GM15510 (cell line): ENCODE data around the gene TAPBP.

ENCODE experiments used
- POLR2A ChIP-seq: IDR thresholded peaks from 3 replicates; pipeline ENCODE4 v1.6.1; 2011; ENCODE audit warnings: borderline replicate concordance; ENCODE audit not compliant: insufficient read length; ENCODE audit errors: extremely low read depth

Gene TAPBP

GRCh38 chr6:33301877-33302276 lies 12.0 kb downstream of the TAPBP start:
- TF ChIP-seq POLR2A = no peak

GRCh38 chr6:33299237-33299944 lies 14.5 kb downstream of the TAPBP start:
- peak; percentile 93 for TF ChIP-seq POLR2A

GRCh38 chr6:33298773-33299236 lies 15.1 kb downstream of the TAPBP start, which contains the start of gene RGL2:
RGL2 (minus strand) TSS chr6:33298942; CDS start chr6:33298610, 332 bp downstream.
- no peak for TF ChIP-seq POLR2A

- TF ChIP-seq POLR2A = peak; percentile 17
Measured at GRCh38 chr6:33297956-33298772, 15.7 kb downstream of the TAPBP start.

- no peak for TF ChIP-seq POLR2A
Measured at GRCh38 chr6:33297406-33297955, 16.4 kb downstream of the TAPBP start.

GRCh38 chr6:33296797-33297405 lies 17.0 kb downstream of the TAPBP start:
- no peak for TF ChIP-seq POLR2A

- no peak for TF ChIP-seq POLR2A
Measured at GRCh38 chr6:33295621-33296369, 18.1 kb downstream of the TAPBP start.

- no peak for TF ChIP-seq POLR2A
Measured at GRCh38 chr6:33294086-33294823, 19.6 kb downstream of the TAPBP start.

GRCh38 chr6:33292996-33293682 lies 20.7 kb downstream of the TAPBP start:
- TF ChIP-seq POLR2A = no peak

- no peak for TF ChIP-seq POLR2A
Measured at GRCh38 chr6:33290459-33290858, 23.4 kb downstream of the TAPBP start.

GRCh38 chr6:33289784-33290315 lies 24.0 kb downstream of the TAPBP start:
- no peak for TF ChIP-seq POLR2A

- peak; percentile 43 for TF ChIP-seq POLR2A
Measured at GRCh38 chr6:33288921-33289783, 24.7 kb downstream of the TAPBP start, which contains the start of the genes PFDN6 and WDR46. PFDN6 (plus strand) TSS chr6:33289601; CDS start chr6:33289857, 256 bp downstream. WDR46 (minus strand) TSS chr6:33289239; CDS start chr6:33289170, 69 bp downstream.
